Parathyroid adenoma (tissue), 2 donors: ENCODE results near the gene NWD2.
A peak's percentile ranks its signal among the peaks of the same experiment; 100 is the strongest.
"Not testable (repeated sequence)": the region's sequence is repeated elsewhere in the genome, so short reads cannot be mapped to it uniquely, and the experiment has no call there.

ENCODE experiments used
- H2AFZ ChIP-seq: fragments of 300-600 bp; sonication (generic); one replicate; pipeline ENCODE4 v1.7.0; 2017; ENCODE audit warnings: antibody characterized with exemption, mild to moderate bottlenecking
- H3K27ac ChIP-seq: fragments of 300-600 bp; sonication (generic); one replicate; pipeline ENCODE4 v1.7.0; 2017
- H3K27me3 ChIP-seq: fragments of 300-600 bp; sonication (generic); one replicate; pipeline ENCODE4 v1.7.0; 2017; ENCODE audit warnings: low read length; ENCODE audit not compliant: control insufficient read depth, insufficient read depth
- H3K36me3 ChIP-seq: fragments of 300-600 bp; sonication (generic); one replicate; pipeline ENCODE4 v1.7.0; 2017; ENCODE audit warnings: low read length; ENCODE audit not compliant: control insufficient read depth, insufficient read depth
- H3K4me1 ChIP-seq: fragments of 300-600 bp; sonication (generic); one replicate; pipeline ENCODE4 v1.7.0; 2017; ENCODE audit warnings: control low read depth
- H3K4me2 ChIP-seq: fragments of 300-600 bp; sonication (generic); one replicate; pipeline ENCODE4 v1.7.0; 2017; ENCODE audit warnings: low read length
- H3K4me3 ChIP-seq: fragments of 300-600 bp; sonication (generic); one replicate; pipeline ENCODE4 v1.7.0; 2017; ENCODE audit warnings: low read depth, low read length
- H3K79me2 ChIP-seq: fragments of 300-600 bp; sonication (generic); one replicate; pipeline ENCODE4 v1.7.0; 2017; ENCODE audit warnings: control low read depth
- H3K9ac ChIP-seq: fragments of 300-600 bp; sonication (generic); one replicate; pipeline ENCODE4 v1.7.0; 2017; ENCODE audit warnings: mild to moderate bottlenecking
- H3K9me3 ChIP-seq: fragments of 300-600 bp; sonication (generic); one replicate; pipeline ENCODE4 v1.7.0; 2017; ENCODE audit warnings: low read length; ENCODE audit not compliant: control insufficient read depth
- TF ChIP-seq, protein P1 (sequence below): fragments of 300-600 bp; sonication (generic); IDR thresholded peaks from one replicate; pipeline ENCODE4 v1.7.0; 2017; ENCODE audit warnings: antibody characterized with exemption, mild to moderate bottlenecking
- donor health status: primary hyperparathyroidism.

NWD2 gene

DNA sequence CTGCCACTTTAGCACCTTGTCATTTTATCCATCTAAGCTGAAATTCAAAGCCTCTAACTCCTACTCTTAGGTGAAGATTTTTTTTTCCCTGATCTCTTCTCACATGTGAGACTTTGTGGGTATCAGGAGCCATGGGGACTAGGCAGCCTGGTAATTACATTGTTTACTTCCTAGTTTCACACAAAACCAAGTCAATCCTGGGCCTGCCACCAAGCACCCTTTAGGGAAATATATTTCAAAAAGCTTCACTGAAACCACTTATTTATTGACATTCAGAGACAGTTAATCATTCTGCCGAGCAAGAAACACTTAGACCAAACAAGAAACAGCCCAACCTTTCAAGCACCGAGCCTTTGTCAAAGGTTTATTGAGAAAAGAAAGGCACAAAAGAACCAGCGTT lies 241.6 kb downstream of the NWD2 start:
- H3K27ac ChIP-seq: peak overlapping the region; percentile 50
- H3K4me3 ChIP-seq: no peak overlapping the region
- no peaks in the 10 kb centered on the region for H3K9me3 ChIP-seq
- TF ChIP-seq, protein P1, sequence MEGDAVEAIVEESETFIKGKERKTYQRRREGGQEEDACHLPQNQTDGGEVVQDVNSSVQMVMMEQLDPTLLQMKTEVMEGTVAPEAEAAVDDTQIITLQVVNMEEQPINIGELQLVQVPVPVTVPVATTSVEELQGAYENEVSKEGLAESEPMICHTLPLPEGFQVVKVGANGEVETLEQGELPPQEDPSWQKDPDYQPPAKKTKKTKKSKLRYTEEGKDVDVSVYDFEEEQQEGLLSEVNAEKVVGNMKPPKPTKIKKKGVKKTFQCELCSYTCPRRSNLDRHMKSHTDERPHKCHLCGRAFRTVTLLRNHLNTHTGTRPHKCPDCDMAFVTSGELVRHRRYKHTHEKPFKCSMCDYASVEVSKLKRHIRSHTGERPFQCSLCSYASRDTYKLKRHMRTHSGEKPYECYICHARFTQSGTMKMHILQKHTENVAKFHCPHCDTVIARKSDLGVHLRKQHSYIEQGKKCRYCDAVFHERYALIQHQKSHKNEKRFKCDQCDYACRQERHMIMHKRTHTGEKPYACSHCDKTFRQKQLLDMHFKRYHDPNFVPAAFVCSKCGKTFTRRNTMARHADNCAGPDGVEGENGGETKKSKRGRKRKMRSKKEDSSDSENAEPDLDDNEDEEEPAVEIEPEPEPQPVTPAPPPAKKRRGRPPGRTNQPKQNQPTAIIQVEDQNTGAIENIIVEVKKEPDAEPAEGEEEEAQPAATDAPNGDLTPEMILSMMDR: no peak
- no peak overlapping the region for H2AFZ ChIP-seq
- no peaks in the 10 kb centered on the region for H3K36me3 ChIP-seq
- H3K9ac ChIP-seq: no peak overlapping the region
- peaks cover 17% of the 10 kb centered on the region for H3K4me1 ChIP-seq
- no peaks in the 10 kb centered on the region for H3K79me2 ChIP-seq
- peak overlapping the region; percentile 2 for H3K4me2 ChIP-seq
- H3K27me3 ChIP-seq: no peaks in the 10 kb centered on the region

DNA sequence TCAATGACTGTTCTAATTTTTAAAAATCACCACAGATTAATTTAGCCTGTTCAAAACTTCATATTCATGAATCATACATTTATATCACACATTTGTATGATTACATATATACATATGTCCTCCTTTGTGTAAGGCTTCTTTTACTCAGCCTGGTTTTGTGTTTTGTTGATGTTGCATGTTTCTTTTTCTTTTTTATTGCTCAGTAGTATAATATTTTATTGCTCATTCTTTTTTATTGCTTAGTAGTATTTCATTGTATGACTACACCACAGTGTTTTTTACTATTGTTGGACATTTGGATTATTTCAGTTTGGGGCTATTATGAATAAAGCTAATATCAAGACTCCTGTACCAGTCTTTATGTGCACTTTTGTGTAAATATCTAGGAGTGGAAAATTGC lies 243.1 kb downstream of the NWD2 start:
- TF ChIP-seq, protein P1: no peak
- no peak overlapping the region for H3K4me3 ChIP-seq
- no peak overlapping the region for H3K27ac ChIP-seq
- H2AFZ ChIP-seq: no peak overlapping the region
- H3K9ac ChIP-seq: no peak overlapping the region
- peaks cover 11% of the 10 kb centered on the region for H3K4me1 ChIP-seq
- H3K79me2 ChIP-seq: no peaks in the 10 kb centered on the region
- H3K36me3 ChIP-seq: no peaks in the 10 kb centered on the region
- no peaks in the 10 kb centered on the region for H3K9me3 ChIP-seq
- no peak overlapping the region for H3K4me2 ChIP-seq
- no peaks in the 10 kb centered on the region for H3K27me3 ChIP-seq

DNA sequence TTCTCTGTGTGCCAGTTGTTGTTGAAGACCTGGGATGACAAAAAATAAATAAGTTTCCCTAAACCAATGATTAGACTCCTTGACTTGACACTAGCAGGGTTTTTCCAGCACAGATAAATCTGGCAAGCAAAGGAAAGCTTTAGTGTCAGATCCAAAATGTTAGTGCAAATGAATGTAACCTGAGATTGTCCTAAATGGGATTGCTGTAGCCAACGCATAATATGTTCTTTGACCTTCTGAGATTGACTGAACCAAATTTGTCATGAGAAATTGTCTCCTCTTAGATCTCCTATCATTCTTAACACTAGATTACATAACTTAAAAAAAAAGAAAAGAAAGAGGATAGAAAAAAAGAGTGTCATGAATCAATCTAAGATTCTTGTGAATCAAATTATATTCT lies 245.2 kb downstream of the NWD2 start:
- H3K27me3 ChIP-seq: no peaks in the 10 kb centered on the region
- peaks cover 11% of the 10 kb centered on the region for H3K4me1 ChIP-seq
- no peaks in the 10 kb centered on the region for H3K79me2 ChIP-seq
- H3K36me3 ChIP-seq: no peaks in the 10 kb centered on the region
- TF ChIP-seq, protein P1: no peak
- no peak overlapping the region for H2AFZ ChIP-seq
- no peak overlapping the region for H3K4me2 ChIP-seq
- H3K9me3 ChIP-seq: no peaks in the 10 kb centered on the region
- no peak overlapping the region for H3K4me3 ChIP-seq
- H3K27ac ChIP-seq: no peak overlapping the region
- no peak overlapping the region for H3K9ac ChIP-seq

DNA sequence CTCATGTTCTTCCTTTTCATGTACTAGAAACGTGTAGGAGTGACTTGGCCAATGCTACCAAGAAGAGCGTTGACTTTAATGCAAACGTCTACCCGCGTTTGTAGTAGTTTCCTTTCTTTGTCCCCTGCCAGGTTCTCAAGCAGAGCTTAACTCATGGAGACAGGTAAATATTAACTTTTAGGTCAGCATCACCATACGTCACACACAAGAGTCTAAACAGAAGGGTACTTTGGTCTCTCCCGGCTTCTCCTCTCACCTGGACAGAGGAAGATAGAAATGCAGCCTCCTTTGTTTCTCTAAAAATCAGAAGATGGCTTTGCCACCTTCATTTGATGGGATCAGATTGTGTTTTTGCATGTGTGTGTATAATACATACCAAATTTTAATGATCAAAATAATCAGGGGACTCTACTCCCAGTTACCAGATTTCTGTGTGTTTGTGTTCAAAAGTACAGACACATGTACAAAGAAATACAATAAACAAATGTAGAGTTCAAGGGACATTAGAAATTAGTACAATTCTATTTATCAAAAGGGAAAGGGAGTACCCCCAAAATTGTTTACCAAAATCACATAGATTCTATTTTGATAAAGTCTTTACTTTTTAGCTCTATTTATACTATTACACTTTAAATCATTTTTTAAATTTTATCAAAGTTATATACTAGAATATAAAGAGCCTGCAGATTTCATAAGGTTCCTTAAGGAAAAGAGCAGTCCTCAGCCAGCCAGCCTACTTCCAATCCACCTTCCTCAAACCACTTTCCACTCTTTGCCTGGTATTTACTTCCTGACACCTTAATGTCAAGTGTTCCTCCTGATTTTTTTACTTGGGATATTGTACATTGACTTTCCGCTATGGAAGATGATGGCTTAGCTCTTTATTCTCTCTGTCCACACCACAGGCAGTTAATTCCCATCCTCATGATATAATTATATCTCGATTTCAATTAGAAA lies 246.1 kb downstream of the NWD2 start:
- TF ChIP-seq, protein P1: no peak
- Histone ChIP-seq H3K79me2 (peaks cover 4% of the 10 kb centered on the region), H3K9ac (no peak overlapping the region), H3K36me3 (no peaks in the 10 kb centered on the region), H3K27me3 (no peaks in the 10 kb centered on the region), H3K27ac (no peak overlapping the region), H3K4me3 (no peak overlapping the region), H3K4me2 (no peak overlapping the region), H3K4me1 (peaks cover 9% of the 10 kb centered on the region), H3K9me3 (no peaks in the 10 kb centered on the region), H2AFZ (no peak overlapping the region)

DNA sequence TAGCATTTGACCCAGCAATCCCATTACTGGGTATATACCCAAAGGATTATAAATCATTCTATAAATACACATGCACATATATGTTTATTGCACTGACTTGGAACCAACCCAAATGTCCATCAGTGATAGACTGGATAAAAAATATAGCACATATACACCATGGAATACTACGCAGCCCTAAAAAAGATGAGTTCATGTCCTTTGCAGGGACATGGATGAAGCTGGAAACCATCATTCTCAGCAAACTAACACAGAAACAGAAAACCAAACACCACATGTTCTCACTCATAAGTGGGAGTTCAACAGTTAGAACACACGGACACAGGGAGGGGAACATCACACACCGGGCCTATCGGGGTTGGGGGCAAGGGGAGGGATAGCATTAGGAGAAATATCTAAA lies 250.8 kb downstream of the NWD2 start:
- not testable (repeated sequence) for H3K4me1 ChIP-seq, H3K4me3 ChIP-seq, H3K9ac ChIP-seq, H3K9me3 ChIP-seq, H3K27ac ChIP-seq, H3K27me3 ChIP-seq, H3K79me2 ChIP-seq, H3K36me3 ChIP-seq, H2AFZ ChIP-seq, H3K4me2 ChIP-seq
